ENCODE results near the gene TNIK.

The TNIK gene

DNA sequence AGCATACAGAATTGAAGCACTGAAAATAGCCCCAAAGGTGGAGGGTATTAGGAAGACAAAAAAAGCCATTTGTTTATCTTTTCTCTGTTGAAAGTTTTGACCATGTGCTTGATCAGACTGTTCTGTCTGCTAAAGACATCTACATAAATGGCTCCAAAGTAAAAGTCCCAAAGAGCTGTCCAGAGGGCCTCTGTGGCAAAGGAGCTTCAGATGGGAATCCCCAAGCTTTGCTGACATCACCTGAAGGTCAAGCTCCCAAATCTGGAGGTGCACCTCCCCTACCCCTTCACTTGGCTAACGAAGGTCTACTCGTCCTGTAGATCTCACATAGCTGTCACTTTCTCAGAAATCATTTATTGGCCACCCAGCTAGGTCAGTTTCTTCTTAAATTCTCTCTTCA, 239.1 kb downstream of the TNIK start:
- DNase-seq = no peak

DNA sequence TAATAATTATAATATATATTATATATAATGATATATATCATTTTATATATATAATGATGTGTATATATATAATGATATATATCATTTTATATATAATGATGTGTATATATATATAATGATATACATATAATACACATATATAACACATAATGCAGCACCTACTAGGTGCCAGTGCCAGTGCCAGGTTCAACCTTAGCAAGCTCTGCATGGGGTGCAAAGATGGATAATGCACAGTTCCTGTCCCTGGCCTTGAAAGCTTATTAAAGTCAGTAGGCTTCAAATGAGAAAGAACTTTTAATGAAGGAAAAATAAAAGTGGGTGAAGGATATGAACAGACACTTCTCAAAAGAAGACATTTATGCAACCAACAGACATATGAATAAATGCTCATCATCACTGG, 240.9 kb downstream of the TNIK start:
- no peak for DNase-seq

DNA sequence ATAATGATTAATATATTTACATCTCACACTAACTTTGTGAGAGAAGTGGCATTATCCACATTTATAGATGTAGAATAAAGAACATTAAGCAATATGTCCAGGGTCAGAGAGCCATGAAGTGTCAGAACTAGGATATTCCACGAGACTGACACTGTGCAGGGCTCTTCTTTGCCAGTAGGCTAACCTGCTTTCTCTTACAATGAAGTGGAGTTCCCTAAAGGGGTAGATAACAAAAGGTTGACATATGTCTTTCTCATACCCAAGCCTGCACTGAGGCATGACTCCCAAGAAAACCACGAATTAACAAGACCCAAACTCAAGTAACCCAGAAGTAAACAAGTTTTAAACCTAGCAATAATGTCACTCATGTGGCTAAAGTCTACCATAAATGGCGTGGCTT, 242.1 kb downstream of the TNIK start:
- no peak for DNase-seq

DNA sequence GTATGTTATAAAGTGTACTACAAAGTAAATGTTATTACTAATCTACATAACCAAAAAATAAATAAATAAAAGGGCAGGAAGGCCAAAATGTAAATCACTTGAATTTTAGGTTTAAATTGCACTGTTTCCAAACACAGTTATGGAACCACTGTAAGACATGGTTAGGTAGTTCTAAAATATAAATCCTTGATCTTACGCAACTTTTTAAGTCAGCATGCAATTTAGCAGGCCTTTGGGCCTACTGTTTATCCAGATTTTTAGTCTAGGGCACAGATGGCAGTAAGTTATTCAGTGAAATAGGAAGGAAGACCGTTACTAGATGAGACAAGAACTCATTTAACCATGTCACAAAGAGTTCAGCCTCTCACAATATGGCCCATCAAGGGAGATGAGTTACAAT, 246.3 kb downstream of the TNIK start:
- no peak for DNase-seq

DNA sequence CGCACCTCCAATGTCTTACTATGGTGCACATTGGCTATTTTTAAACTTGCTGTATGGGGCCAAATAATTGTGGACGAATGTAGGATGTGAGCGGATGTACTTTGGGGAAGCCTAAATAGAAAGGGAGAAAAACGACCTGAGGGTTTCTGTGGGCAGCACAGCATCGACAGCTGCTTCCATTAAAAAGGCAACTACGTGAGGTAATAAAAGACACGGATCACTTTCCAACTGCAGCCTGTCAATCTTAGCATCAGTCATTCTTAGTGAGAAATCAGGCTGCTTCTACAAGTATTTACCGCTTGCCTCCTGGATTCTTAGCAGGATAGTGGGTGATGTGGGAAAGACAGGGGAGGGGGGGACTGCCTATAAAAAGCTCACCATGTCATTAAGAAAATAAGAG, 247.0 kb downstream of the TNIK start:
- DNase-seq = no peak

DNA sequence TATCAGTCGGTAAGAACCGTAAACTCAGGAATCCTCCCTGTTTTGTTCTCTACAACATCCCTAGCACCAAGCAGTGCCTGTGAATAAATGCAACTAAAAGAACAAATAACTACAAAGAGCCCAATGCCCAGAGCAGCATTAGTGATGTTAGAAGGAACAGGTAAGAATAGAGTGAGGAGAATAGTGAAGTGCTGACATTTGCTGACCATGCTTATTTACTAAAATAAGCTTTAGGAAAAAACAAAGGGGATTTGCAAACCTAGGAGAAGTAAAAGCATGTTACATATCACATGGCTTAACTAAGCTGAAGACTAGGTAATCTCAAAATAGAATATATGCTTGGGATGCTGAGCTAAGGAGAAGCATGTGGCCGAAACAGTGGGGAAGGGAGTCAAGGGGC, 247.6 kb downstream of the TNIK start:
- DNase-seq = no peak

DNA sequence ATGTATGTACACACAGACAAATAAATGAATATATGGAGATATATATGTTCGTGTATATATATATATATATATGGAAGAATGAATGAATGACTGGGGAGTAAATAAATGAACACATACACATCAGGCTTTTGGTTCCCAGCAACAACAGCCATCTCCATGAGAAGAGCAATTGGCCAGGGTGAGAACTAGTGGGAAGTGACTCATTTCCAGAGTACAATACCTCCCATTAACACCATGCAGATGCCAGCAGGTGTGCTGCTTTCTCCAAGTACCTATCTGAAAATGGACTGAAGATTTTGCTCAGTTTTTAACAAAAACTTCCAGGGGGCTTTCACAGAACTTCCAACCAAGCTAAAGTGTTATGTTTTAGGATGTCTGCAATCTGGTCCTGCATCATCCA, 253.9 kb downstream of the TNIK start:
- DNase-seq = no peak

DNA sequence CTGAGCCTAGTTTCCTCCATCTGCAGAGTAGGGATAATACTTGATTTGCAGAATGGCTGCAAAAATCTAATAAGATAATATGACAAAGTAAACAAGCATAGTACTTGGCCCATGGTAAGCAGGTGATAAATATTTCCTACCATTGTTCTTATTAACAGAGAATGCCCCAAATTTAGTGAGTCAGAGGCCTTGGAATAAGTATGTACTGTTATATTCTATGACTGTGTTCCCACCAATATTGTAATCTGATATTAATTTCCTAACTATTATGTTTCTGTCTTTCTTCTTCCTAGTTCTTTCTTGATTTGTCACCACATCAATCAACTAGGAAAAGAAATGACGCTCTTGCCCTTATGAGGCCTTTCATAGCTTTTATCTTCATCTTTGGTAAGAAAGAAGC, 255.3 kb downstream of the TNIK start:
- no peak for DNase-seq

DNA sequence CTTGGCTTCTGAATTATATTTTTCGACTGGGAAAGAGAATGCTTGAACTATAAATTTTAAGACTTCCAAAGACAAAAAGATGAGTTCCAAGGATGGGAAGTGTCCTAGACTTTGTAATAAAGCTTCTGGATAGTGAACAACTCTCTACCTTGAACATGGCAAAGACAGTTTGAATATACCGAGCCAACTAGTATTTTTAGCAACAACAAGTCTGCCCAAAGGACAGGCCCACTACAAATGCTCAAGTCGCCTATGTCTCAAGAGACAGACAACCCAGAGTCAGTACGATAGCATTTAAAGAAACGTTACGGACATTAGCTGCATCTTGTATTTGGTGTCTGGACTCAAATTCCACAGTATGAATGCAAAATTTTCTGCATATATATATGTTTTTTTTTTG, 258.4 kb downstream of the TNIK start:
- DNase-seq = no peak

DNA sequence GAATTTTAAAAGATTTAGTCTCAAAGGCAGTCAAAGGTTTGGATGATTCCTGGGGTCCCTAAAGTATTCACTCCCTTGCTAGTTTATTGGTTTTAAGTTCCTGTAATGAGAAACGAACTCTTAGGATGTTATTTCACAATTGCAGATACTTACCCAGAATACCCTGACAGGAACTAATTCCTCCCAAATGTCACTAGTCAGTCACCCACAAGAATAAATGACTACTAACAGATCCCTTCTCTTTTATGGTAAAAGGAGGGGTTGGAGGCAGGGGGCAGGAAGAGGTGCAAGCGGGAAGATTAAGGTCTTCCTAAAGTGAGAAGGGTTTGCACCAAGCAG, 259.5 kb downstream of the TNIK start:
- DNase-seq = no peak

DNA sequence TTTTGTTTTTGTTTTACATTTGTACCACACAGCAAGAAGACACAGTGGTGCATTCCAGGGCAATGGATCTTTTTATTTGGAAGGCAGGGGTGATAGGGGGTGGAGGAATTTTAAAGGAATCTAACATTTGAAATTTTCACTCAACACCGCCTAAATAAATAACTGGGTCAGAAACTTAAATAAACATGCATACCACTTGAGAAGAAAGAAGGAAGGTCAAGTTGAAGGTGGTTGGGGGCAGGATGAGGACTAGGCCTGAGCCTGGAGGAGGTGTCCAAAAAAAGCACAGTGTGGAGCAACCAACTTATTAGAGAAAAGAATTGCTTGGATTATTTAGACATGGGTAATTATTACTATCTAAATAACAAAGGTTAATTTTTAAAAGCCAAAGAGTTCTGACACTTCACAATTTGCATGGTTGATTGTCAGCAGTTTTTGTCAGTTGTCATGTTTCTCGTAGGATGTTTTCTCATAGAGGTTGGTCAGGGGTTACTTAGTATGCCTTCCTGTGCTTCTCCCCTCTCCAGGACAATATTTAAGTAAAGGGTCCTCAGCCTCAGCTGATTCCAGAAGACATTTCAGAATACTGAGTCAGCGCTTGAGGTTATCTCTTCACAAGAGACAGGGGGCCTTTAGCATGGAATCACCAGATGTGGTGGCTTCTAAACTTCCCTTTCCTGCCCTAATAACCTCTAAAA, 260.0 kb downstream of the TNIK start:
- no peak for DNase-seq

DNA sequence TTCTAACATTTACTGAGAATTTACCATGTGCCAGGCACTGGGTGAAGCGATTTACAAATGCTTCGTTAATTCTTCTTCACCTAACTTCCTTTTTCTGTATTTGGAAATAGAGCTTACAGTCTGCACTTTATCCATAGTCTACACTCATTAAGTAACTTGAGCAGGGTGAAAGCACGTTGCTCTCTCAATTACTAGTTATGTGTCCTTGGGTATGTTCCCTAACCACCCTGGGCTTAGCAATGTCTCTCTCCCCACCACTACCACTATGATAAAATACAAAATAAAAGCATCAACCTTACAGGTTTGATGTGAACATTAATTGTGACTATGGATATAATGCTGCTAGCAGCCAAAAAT, 260.8 kb downstream of the TNIK start:
- DNase-seq = no peak

DNA sequence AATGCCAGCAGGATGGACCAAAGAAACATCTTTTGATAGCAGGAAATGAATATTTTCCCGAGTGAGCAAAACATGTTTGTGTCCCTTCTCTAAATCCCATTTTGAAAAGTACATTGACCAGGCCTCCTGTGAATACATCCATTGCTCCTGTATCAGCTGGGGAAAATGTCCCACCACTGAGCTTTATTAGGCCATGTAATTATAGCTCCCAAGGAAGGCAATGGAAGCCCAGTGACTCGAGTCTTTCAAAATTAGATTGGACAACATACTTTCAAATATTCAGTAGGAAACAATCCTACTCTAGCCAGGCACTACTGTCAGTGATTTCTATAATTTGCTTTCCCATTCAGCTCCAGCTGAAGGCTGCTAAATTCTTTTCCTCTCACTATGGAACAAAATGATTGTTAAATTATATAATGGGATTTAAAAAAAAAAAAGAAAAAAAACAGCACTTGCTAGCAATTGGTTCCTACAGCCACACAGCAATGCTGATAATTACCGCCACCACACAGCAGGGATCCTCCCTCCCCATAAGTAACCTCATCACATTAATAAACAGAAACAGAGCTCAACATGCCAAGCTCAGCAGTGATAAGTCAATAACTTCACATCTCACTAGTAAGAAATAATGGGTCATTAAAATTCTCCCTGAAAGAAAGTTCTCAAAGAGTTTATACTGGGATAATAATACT, 261.3 kb downstream of the TNIK start:
- DNase-seq = no peak

DNA sequence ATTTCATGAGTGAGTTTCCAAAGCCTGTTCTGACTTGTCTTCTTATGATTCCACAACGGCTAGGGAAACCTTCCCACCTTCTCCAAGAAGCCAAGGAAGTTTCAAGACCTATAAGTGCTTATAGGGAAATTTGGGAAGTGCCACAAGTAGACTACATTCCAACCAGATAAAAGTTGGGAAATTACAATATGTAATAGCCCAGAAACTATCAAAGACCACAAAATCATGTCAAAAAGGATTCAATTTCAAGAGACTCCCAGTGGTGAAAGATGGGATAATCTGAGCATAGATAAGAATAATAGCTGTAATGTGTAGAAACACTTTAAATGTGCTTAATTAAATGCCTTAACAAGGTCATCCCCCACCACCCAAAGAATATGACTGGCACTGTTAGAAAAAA, 264.5 kb downstream of the TNIK start:
- DNase-seq = no peak

DNA sequence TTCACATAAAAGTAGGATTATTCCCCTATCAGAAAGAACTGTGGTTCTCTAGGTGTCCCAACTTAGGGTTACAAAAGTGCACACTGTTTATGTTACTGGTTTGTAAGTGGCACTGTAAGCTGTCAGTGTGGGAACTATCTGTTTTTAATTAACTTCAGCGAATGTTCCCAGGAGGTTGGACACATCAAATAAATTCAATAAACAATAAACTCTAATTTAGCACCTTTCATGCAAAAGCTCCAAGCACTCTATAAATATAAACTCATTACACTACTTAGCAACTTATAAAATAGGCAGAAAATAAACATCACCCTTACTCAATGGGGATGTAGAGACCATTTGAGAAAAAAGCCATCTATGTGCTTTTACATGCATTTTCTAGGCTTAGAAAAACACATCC, 265.2 kb downstream of the TNIK start:
- no peak for DNase-seq

DNA sequence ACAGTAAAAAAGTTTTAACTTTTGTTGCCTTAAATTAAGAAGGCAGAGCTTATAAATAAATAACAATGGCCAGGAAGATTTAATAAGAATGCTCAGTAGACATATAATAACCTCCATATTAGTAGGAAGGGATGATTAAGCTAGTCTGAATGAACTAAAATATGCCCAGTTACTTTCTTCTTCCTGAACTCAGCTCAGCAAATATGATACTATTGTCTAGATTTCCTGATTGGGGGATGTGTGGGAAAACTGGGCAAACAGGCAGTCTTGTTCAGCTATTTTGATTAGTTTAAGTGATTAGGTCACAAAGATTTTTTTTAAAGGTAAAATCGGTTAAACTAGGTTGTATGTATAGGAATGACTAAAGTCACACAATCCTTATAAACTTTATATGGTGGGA, 266.5 kb downstream of the TNIK start:
- no peak for DNase-seq

DNA sequence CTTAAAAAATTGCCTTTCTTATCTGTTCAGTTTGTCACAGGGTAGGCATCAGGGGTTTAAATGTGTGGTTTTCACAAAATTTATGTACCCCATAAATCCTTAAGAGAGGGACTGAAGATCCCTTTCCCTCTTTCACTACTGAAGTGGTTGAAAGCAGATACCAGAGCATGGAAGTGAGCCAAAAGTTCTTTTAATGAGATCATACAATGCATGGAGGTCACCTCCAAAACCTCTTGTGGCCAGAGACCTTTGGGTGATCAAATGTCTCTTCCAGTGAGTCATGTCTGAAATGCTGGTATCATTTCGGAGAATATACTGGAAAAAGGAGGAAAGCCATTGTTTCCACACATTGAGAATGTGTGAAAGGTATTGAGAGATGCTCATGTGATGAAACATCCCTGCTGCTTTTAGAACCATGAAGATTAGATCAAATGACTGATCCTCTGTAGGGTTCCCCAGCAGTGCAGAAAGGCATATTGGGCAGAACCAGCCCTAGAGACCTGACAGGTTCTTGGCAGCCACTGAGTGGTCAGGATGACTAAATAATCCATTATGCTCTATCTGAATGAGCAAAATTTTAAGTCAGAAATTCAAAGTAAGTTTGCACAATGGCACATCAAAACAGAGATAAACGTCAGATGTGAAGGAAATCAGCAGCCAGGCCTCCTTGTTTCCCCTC, 267.9 kb downstream of the TNIK start:
- DNase-seq = no peak

DNA sequence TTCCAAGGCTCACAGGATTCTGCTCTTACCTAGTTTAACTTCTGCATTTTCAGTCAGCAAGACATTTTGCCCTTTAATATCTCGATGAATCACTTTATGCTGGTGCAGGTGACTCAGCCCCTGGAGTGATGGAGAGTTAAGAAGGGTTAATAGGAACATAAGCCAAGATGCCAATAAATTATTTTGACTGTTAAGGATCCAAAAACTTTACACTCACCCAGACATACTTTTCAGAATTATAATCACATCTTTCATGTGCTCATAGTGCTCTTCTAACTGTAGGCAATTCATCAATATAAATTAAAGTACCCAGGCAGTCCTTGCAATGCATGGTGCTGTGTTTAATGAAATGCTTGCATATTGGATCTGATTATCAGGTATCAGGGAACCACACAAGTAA, 269.5 kb downstream of the TNIK start:
- DNase-seq = no peak

DNA sequence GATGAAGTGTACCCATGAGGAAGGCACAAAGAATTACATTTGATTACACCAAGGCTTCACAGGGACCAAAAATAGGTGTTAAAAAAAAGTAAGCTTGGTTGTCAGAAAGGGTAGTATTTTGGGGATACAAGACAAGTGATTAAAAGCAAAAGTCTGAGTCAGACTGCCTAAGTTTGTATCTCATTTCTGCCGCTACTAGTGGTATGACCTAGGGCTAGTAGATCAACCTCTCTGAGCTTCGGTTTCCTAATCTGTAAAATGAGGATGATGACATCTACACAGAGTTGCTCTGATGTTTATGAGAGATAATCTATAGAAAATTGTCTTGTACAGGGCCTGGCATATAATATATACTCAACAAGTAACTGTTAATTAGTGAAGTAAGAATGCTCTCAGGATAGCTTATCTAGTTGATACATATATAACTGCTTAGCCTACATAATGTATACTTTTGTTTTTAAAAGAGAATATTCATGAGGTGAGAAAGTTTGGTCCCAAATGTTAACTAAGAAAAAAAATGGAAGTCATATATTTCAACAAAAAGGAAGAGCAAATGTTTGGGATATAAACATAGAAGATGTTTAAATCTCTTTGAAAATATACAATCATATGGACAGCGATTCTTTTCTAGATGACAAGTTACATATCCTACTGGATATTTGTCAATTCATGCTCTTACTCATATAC, 270.7 kb downstream of the TNIK start:
- no peak for DNase-seq

DNA sequence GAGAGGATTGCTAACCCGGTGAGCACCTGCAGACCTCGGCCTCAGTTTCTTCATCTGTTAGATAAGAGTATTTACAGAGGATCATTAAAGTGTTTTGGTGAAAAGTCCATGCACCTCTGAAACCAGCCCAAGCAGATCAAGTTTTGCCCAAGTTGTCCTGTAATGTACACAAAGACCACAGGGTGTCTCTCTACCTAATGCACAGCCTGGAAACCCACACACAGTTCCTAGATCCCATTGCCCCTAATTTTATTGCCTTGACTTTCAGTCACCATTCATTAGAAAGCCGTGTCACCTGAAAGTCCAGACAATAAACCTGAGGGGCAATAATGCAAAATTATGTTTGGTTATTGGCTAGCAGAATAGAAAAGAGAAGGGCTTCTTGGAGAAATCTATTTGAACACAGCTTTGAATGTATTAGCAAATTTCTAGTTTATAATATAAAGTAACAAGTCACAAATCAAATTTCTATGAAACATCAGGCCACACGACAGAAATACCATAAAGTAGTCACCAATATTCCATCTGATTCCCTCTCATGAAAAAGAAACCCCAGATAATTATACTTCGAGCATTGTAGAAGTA, 272.4 kb downstream of the TNIK start:
- DNase-seq = no peak

DNA sequence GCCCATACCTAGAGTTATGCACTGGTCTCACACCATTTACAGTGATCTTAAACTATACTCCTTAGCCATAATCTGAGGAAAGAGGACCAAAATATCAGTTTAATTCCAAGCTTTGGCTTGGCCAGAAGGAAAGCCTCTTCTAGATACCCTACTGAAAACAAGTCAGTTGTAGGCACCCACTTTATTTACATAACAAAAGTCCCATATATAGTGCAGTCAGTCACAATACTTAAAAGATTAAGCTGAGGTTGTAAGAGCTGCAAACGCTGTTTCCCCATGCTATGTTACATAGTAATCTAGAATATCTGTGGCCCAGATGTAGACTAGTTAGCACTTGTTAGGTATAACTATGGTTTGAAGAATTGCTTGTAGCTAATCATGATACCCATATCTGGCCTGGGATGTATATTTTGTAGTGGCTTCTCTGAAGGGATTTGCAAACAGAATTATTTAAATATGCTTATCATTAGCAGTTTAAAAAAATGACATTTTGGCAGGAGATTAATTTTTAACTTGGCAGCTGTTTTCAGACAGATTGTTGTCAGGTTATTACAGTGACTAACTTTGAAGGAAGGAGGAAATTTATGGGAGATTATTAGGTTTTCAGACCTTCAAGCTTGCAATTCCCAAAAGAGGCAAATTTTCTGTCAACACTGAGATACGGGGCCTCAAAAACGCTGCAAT, 273.2 kb downstream of the TNIK start:
- no peak for DNase-seq

DNA sequence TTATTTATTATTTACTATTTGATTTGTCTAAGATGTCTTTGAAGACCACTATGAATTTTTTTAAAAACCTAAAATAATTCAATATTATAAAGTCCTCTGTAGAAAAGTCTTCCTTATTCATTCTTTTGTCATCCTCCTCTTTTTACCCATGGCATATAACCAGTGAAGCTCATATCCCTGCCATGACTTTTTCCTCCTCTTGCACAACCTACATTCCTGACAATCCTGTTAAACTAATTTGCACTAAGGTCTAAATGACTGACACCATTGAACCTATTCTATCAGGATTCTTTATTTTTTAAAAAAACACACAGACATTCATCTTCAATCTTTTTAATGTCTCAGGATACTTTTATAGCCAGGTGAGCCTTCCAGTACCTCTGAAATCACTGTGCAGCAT, 273.8 kb downstream of the TNIK start:
- no peak for DNase-seq

DNA sequence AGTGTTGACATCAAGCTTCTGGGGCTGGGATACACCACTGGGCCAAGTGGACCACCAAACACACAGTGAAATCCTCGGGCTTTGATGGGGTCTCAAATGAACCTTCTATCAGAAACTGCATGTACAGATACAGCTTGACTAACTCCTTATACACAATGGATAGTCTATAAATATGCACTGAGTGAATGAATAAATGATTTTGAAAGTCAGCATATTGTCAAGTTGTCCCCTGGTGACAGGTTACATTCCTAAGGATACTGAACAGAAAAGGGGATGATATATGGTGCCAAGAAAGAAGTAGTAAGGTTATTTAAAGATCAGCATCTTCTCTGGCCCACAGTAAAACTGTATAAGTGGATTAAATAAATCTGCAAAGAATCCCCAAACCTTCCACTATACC, 274.2 kb downstream of the TNIK start:
- no peak for DNase-seq
